ENCODE data around the gene PDGFRB. TPM values are rescaled to one million over a fixed set of nuclear protein-coding genes. Genes with fewer than 3 reads are reported as not detected.

PDGFRB gene
- total and polyA plus RNA-seq, 2 of the 8 experiments (the other 6 are each of a cell fraction or from before 2014, with no cell fraction given): 4.2 to 13.7 TPM

DNA sequence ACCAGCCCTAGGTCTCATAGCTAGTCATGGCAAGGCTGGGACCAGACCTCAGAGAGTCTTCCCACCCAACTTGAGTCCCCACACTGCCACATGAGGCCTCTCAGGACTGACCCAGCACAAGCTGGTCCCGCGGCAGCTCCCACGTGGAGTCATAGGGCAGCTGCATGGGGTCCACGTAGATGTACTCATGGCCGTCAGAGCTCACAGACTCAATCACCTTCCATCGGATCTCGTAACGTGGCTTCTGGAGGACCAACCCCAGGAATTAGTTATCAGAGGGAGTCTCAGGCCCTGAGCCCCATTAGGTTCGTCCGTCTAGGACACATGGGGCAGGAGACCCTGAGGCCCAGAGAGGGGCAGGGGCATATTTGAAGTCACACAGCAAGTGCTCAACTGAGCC lies 30.3 kb downstream of the PDGFRB start:
- Histone ChIP-seq H2AK5ac (ENCODE audit: low read depth, low read length) (no peak overlapping the region), H3K4me1 (replicated peaks in 1 of 4; ENCODE audit: control insufficient read depth in 3 of 4, insufficient read depth in 4 of 4, low read length in 3 of 4) (peaks cover 1 to 7% (median 5%) of the 10 kb centered on the region in 4 experiments), H3K23me2 (ENCODE audit: low read depth, low read length) (no peaks in the 10 kb centered on the region), H2BK15ac (ENCODE audit: low read length) (no peak overlapping the region), H4K8ac (ENCODE audit: extremely low read depth, insufficient read depth, low read length) (no peak overlapping the region), H4K91ac (replicated peaks; ENCODE audit: insufficient read length, low read length) (no peak overlapping the region), H3K18ac (ENCODE audit: extremely low read depth, low read length) (no peak overlapping the region), H3K27ac (ENCODE audit: low read depth, low read length) (no peak overlapping the region), H4K20me1 (replicated peaks in 1 of 2; ENCODE audit: control insufficient read depth in 1 of 2, insufficient read depth in 2 of 2, low read length in 2 of 2) (peaks cover 0 to 8% of the 10 kb centered on the region in 2 experiments), H3K36me3 (ENCODE audit: control insufficient read depth in 2 of 4, insufficient read depth in 4 of 4, low read length in 3 of 4) (no peaks in the 10 kb centered on the region), H3K56ac (replicated peaks; ENCODE audit: insufficient read length, low read depth, low read length) (no peak overlapping the region), H3K4me3 (ENCODE audit: extremely low read depth in 1 of 4, insufficient read depth in 2 of 4, low read depth in 3 of 4, low read length in 4 of 4) (no peak overlapping the region), H2BK12ac (ENCODE audit: low read depth, low read length) (no peak overlapping the region), H4K5ac (ENCODE audit: insufficient read length, low read depth, low read length) (no peak overlapping the region), H3K23ac (ENCODE audit: insufficient read length) (no peak overlapping the region), H3K14ac (ENCODE audit: insufficient read length) (no peak overlapping the region), H3K79me2 (ENCODE audit: control insufficient read depth in 1 of 2, insufficient read depth in 2 of 2, low read length in 2 of 2) (no peaks in the 10 kb centered on the region), H3K9ac (replicated peaks in 1 of 4; ENCODE audit: extremely low read depth in 1 of 4, low read depth in 3 of 4, low read length in 3 of 4) (no peak overlapping the region), H3K4me2 (ENCODE audit: insufficient read depth in 1 of 2, low read depth in 2 of 2, low read length in 2 of 2) (no peak overlapping the region), H2AFZ (ENCODE audit: low read length) (no peak overlapping the region), H2BK120ac (replicated peaks; ENCODE audit: low read depth, low read length) (no peak overlapping the region), H2BK20ac (ENCODE audit: low read length) (no peak overlapping the region), H3K4ac (replicated peaks; ENCODE audit: insufficient read length, low read depth, low read length) (no peak overlapping the region), H3K27me3 (replicated peaks in 1 of 4; ENCODE audit: control insufficient read depth in 3 of 4, extremely low read depth in 1 of 4, insufficient read depth in 3 of 4, low read length in 3 of 4) (no peaks in the 10 kb centered on the region; a peak in 1 of 7 replicates), H3K79me1 (ENCODE audit: low read depth, low read length) (no peaks in the 10 kb centered on the region), H2BK5ac (ENCODE audit: low read depth, low read length) (no peak overlapping the region), H3K9me3 (ENCODE audit: insufficient read depth in 2 of 2, low read depth in 1 of 2, low read length in 1 of 2) (no peaks in the 10 kb centered on the region)
- FAIRE-seq: no peak
- WGBS, 2 experiments (ENCODE audit: extremely low coverage in 1 of 2, insufficient coverage in 1 of 2, insufficient read length in 1 of 2, insufficient replicate concordance in 2 of 2, low coverage in 1 of 2, low lambda C conversion rate in 2 of 2, missing lambda C conversion rate in 1 of 2): 95% methylated on average over 10 of the region's 10 CpGs; no CpG with 5 or more reads in 1 of the 2 experiments
- ChIA-PET CTCF (ENCODE audit: partially characterized antibody) (interaction anchor here (0.7 to 16.9 kb wide), 12 partner anchors 11 to 100 kb away, joined by 3 to 188 read pairs (median 5); no protein-coding TSS in a partner anchor), POLR2A (ENCODE audit: partially characterized antibody) (no interaction called here)
- no peak for DNase-seq (ENCODE audit: low read depth in 1 of 2, low spot score in 2 of 2)
- TF ChIP-seq HDAC2 (IDR thresholded peaks at IDR 0.05; ENCODE audit: borderline replicate concordance in 1 of 2, low read depth in 2 of 2, low read length in 2 of 2): no peak
- no peak for TF ChIP-seq CTBP2 (IDR thresholded peaks at IDR 0.05; ENCODE audit: borderline replicate concordance, insufficient read depth, insufficient read length, low read length)
- TF ChIP-seq, protein P1, sequence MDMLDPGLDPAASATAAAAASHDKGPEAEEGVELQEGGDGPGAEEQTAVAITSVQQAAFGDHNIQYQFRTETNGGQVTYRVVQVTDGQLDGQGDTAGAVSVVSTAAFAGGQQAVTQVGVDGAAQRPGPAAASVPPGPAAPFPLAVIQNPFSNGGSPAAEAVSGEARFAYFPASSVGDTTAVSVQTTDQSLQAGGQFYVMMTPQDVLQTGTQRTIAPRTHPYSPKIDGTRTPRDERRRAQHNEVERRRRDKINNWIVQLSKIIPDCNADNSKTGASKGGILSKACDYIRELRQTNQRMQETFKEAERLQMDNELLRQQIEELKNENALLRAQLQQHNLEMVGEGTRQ (IDR thresholded peaks at IDR 0.05; ENCODE audit: low read length): no peak
- no peak for TF ChIP-seq SIN3A (conservative IDR thresholded peaks at IDR 0.05 in 1 of 2, IDR thresholded peaks at IDR 0.05 in 1 of 2; ENCODE audit: low read depth in 1 of 2, low read length in 2 of 2)
- no peak for TF ChIP-seq ASH2L (IDR thresholded peaks at IDR 0.05; ENCODE audit: low read length)
- no peak for TF ChIP-seq PHF8 (conservative IDR thresholded peaks at IDR 0.05; ENCODE audit: low read depth, low read length)
- no peak for TF ChIP-seq POLR2A (IDR thresholded peaks at IDR 0.05; ENCODE audit: control extremely low read depth in 1 of 2, low read depth in 2 of 2, low read length in 2 of 2)
- TF ChIP-seq HDAC6 (IDR thresholded peaks at IDR 0.05; ENCODE audit: low read depth, low read length): no peak
- no peak for TF ChIP-seq YY1 (IDR thresholded peaks at IDR 0.05; ENCODE audit: low read depth, low read length)
- TF ChIP-seq GABPA (IDR thresholded peaks at IDR 0.05; ENCODE audit: borderline replicate concordance, insufficient read depth, low read length): no peak
- TF ChIP-seq EZH2 (IDR thresholded peaks at IDR 0.05; ENCODE audit: low read depth, low read length, severe bottlenecking): no peak
- no peak for TF ChIP-seq EGR1 (IDR thresholded peaks at IDR 0.05; ENCODE audit: borderline replicate concordance, low read depth, low read length)
- TF ChIP-seq TAF1 (IDR thresholded peaks at IDR 0.05; ENCODE audit: low read depth, low read length): no peak

Measured in H1 (cell line).